ENCODE measurements around the gene C2CD2.

DNA sequence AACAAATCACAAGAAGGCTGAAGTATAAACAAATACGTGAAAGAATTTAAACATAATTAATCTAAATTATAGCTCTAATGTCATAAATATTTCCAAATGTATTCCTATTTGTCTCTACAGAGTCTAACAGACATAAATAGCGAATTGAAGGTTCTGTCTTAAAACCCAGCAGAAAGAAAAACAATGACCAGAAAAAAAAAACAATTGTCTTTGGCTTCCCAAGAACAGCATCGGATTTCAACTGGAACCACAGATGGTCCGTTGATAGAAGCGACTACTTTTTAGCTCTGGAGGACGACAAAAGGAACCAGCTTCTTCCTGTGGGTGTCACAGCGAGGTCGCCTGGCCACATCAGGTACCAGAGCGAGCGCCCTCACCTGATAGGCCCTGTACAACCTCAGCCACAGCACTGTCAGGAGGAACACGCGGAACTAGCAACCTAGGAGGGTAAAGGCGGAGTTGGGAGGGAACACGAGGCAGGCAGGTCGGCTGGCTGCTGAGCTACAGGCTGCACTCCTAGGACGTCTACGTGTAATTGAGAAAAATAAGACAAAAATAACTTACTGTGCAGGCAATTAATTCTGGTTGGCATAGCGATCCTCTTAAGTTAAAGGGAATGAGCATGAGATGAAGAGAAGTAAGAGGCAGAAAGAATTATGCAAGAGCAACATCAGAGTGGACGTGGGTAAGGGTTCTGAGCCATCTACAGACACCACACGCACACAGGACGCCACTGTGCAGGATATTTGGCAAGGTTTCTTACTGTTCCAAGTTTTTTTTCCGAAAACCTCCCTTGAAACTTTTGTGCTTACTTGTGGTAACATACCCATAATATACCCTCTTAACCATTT lies 58.0 kb downstream of the C2CD2 start:
- TF ChIP-seq, protein P1, sequence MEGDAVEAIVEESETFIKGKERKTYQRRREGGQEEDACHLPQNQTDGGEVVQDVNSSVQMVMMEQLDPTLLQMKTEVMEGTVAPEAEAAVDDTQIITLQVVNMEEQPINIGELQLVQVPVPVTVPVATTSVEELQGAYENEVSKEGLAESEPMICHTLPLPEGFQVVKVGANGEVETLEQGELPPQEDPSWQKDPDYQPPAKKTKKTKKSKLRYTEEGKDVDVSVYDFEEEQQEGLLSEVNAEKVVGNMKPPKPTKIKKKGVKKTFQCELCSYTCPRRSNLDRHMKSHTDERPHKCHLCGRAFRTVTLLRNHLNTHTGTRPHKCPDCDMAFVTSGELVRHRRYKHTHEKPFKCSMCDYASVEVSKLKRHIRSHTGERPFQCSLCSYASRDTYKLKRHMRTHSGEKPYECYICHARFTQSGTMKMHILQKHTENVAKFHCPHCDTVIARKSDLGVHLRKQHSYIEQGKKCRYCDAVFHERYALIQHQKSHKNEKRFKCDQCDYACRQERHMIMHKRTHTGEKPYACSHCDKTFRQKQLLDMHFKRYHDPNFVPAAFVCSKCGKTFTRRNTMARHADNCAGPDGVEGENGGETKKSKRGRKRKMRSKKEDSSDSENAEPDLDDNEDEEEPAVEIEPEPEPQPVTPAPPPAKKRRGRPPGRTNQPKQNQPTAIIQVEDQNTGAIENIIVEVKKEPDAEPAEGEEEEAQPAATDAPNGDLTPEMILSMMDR (IDR thresholded peaks at IDR 0.05), result no peak
- no peak for TF ChIP-seq POLR2A (IDR thresholded peaks at IDR 0.05)

Data from adrenal gland (tissue), 5 donors.